Body of pancreas (tissue), 4 donors: Measurements from ENCODE around the gene SRRM2.

Source experiments
- CTCF ChIP-seq, 7 experiments: fragments of 450-650 bp in 4 of 7; fragments of 200-600 bp in 3 of 7; sonication (generic) in 3 of 7; IDR thresholded peaks; one replicate each; pipeline ENCODE4 v1.5.1; 2016 to 2019; ENCODE audit warnings: antibody characterized with exemption in 7 of 7
- POLR2A ChIP-seq, 3 donors: fragments of 450-650 bp; IDR thresholded peaks; one replicate each; pipeline ENCODE4 v1.6.1; 2016; ENCODE audit warnings: antibody characterized with exemption in 3 of 3, mild to moderate bottlenecking in 2 of 3

GRCh38 chr16:2806286-2806685 lies 53.8 kb downstream of the SRRM2 start:
- TF ChIP-seq CTCF (IDR thresholded peaks at IDR 0.05) (no peak), POLR2A (IDR thresholded peaks at IDR 0.05) (no peak)
